Natural killer cell (primary cell): ENCODE results near the gene C19orf25. TPM values are rescaled to one million over a fixed set of nuclear protein-coding genes. Genes with fewer than 3 reads are reported as not detected.
"Not testable (repeated sequence)": the region's sequence is repeated elsewhere in the genome, so short reads cannot be mapped to it uniquely, and the experiment has no call there.

Source experiments
- ATAC-seq, 3 donors: fragments of 150-1000 bp in 2 of 3; fragments of 200-7000 bp in 1 of 3; cut with Tn5 transposase; 1 replicate in 1 of 3; 2 replicates in 2 of 3; pipeline ENCODE4 v1.10.0; 2021; ENCODE audit warnings: mild to moderate bottlenecking in 2 of 3, moderate library complexity in 2 of 3
- DNase-seq, 2 donors: peaks; one replicate each; pipeline versions ENCODE4 v3.0.0 to v3.0.0-alpha.2; 2013 to 2021; ENCODE audit warnings: mixed read lengths in 1 of 2
- H3K27ac ChIP-seq: one replicate; pipeline ENCODE4 v1.5.1; 2013; ENCODE audit warnings: mild to moderate bottlenecking, low read length
- H3K27me3 ChIP-seq: one replicate; pipeline ENCODE4 v1.6.1; 2013; ENCODE audit warnings: low read length; ENCODE audit not compliant: control insufficient read depth, insufficient read depth
- H3K36me3 ChIP-seq: one replicate; pipeline ENCODE4 v1.6.1; 2013; ENCODE audit warnings: low read length; ENCODE audit not compliant: control insufficient read depth, insufficient read depth
- H3K4me1 ChIP-seq: one replicate; pipeline ENCODE4 v1.6.1; 2013; ENCODE audit warnings: low read length; ENCODE audit not compliant: control insufficient read depth, insufficient read depth
- H3K4me3 ChIP-seq: one replicate; pipeline ENCODE4 v1.5.1; 2013; ENCODE audit warnings: low read length
- H3K9me3 ChIP-seq: one replicate; pipeline ENCODE4 v1.6.1; 2013; ENCODE audit warnings: low read length; ENCODE audit not compliant: control insufficient read depth, insufficient read depth
- H3K27ac Mint-ChIP-seq, 2 donors: one replicate each; pipeline ENCODE4 v1.8.0; 2022; ENCODE audit warnings: mild to moderate bottlenecking in 2 of 2, mixed read lengths in 2 of 2, moderate library complexity in 1 of 2
- H3K27me3 Mint-ChIP-seq, 2 donors: one replicate each; pipeline ENCODE4 v1.8.0; 2022; ENCODE audit warnings: low read depth in 2 of 2, mixed read lengths in 2 of 2
- H3K36me3 Mint-ChIP-seq: one replicate; pipeline ENCODE4 v1.8.0; 2022; ENCODE audit warnings: mixed read lengths
- H3K4me1 Mint-ChIP-seq, 2 donors: one replicate each; pipeline ENCODE4 v1.8.0; 2022; ENCODE audit warnings: mixed read lengths in 2 of 2
- H3K4me3 Mint-ChIP-seq: one replicate; pipeline ENCODE4 v1.8.0; 2022; ENCODE audit warnings: mild to moderate bottlenecking, moderate library complexity, mixed read lengths
- H3K9me3 Mint-ChIP-seq, 2 donors: one replicate each; pipeline ENCODE4 v1.8.0; 2022; ENCODE audit warnings: mixed read lengths in 2 of 2
- WGBS: methylation state at CpG from one replicate; pipeline ENCODE4 v1.1.7; 2013; ENCODE audit warnings: missing lambda C conversion rate; ENCODE audit not compliant: insufficient coverage; 5-methylcytosine and 5-hydroxymethylcytosine counted together
- intact Hi-C: fragments of 100-400 bp; cut with micrococcal nuclease; formaldehyde crosslinking; loops from one replicate; pipeline ENCODE4 v1.14.2; 2022
- total RNA-seq, 4 donors: library from RNA; stranded (reverse); fragments of 120-200 nt in 1 of 4; gene quantifications; one replicate each; pipeline versions ENCODE4 v1.2.3 to v1.2.4, GENCODE V29; 2013 to 2022
- TF ChIP-seq, protein P1 (sequence below): fragments of 200-600 bp; IDR thresholded peaks from one replicate; pipeline ENCODE4 v1.8.0; 2022; ENCODE audit warnings: antibody characterized with exemption

The C19orf25 gene
- total RNA-seq, 3 donors from 2014 or later (not counting 1 experiment from before 2014, with no cell fraction given) = 30.2 to 42.2 (median 34.3) TPM

GRCh38 chr19:1522061-1522460 is 43.0 kb upstream of the C19orf25 start:
- Histone ChIP-seq H3K4me3 (no peak overlapping the region), H3K9me3 (no peaks in the 10 kb centered on the region), H3K4me1 (no peaks in the 10 kb centered on the region), H3K27ac (no peak overlapping the region), H3K36me3 (no peaks in the 10 kb centered on the region), H3K27me3 (peaks cover 20% of the 10 kb centered on the region)
- Mint-ChIP-seq H3K4me3 (no peak overlapping the region), H3K27ac (no peak overlapping the region), H3K9me3 (no peaks in the 10 kb centered on the region), H3K36me3 (no peaks in the 10 kb centered on the region), H3K27me3 (peaks cover 19 to 33% of the 10 kb centered on the region in 2 donors), H3K4me1 (peaks cover 0 to 8% of the 10 kb centered on the region in 2 donors)
- ATAC-seq (no peak), DNase-seq (no peak)
- 78% methylated on average over 9 of the region's 10 CpGs for WGBS
- intact Hi-C loops = no loop called here
- TF ChIP-seq, protein P1, sequence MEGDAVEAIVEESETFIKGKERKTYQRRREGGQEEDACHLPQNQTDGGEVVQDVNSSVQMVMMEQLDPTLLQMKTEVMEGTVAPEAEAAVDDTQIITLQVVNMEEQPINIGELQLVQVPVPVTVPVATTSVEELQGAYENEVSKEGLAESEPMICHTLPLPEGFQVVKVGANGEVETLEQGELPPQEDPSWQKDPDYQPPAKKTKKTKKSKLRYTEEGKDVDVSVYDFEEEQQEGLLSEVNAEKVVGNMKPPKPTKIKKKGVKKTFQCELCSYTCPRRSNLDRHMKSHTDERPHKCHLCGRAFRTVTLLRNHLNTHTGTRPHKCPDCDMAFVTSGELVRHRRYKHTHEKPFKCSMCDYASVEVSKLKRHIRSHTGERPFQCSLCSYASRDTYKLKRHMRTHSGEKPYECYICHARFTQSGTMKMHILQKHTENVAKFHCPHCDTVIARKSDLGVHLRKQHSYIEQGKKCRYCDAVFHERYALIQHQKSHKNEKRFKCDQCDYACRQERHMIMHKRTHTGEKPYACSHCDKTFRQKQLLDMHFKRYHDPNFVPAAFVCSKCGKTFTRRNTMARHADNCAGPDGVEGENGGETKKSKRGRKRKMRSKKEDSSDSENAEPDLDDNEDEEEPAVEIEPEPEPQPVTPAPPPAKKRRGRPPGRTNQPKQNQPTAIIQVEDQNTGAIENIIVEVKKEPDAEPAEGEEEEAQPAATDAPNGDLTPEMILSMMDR = no peak

DNA sequence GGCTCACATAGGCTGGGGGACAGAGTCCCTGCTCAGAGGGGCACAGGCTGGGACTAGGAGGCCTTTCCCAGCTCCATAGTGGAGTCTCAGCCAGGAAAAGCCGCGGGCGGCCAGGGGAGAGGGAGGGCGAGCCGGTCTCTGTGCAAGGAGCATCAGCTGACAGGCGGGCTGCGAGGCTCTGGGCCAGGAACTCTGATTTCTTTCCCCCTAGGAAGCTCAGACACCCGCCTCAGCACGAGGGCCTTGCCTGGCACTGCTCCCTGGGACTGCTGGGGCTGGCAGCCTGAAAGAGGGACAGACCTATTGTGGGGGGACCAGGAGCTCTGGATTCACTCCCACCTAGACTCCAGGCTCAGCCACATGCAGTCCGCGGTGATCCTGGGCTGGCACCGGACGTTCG is 42.6 kb upstream of the C19orf25 start:
- Histone ChIP-seq H3K36me3 (no peaks in the 10 kb centered on the region), H3K9me3 (no peaks in the 10 kb centered on the region), H3K4me3 (no peak overlapping the region), H3K27me3 (peaks cover 20% of the 10 kb centered on the region), H3K4me1 (no peaks in the 10 kb centered on the region), H3K27ac (no peak overlapping the region)
- intact Hi-C loops = no loop called here
- TF ChIP-seq, protein P1 = no peak
- ATAC-seq (no peak), DNase-seq (no peak)
- Mint-ChIP-seq H3K27me3 (peaks cover 19 to 30% of the 10 kb centered on the region in 2 donors), H3K4me3 (no peak overlapping the region), H3K9me3 (no peaks in the 10 kb centered on the region), H3K27ac (no peak overlapping the region), H3K36me3 (no peaks in the 10 kb centered on the region), H3K4me1 (peaks cover 0 to 8% of the 10 kb centered on the region in 2 donors)
- WGBS = 79% methylated on average over 14 of the region's 14 CpGs

DNA sequence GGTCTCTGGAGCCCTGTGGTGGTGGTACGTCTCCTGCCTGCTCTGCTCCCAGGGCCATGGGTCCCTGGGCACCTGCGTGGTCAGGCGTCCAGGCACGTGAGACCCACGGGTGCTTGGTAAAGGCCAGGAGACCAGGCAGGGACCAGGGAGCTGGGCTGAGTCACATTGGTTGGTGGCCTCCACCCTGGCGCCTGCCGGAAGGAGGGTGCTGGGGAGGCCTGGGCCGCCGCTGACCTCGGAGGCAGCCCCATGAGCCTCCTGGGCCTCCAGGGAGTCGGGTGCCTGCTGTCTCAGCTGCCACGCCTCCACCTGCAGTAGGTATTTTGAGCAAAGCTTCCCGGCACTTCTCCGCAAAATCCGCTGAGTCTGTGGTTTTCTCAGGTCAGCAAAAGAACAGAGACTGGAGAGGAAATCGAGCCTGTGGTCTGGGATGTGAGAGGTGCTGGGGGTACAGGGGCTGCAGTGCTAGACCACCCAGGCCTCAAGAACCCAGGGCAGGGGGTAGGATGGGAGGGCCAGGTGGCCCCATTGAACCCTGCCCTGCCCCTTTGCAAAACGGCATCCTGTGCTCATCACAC is 41.3 kb upstream of the C19orf25 start:
- intact Hi-C loops = no loop called here
- peaks cover 10 to 23% of the 10 kb centered on the region in 2 donors for H3K27me3 Mint-ChIP-seq
- Histone ChIP-seq H3K4me1 (no peaks in the 10 kb centered on the region), H3K36me3 (no peaks in the 10 kb centered on the region), H3K4me3 (no peak overlapping the region), H3K27me3 (peaks cover 13% of the 10 kb centered on the region), H3K27ac (no peak overlapping the region), H3K9me3 (no peaks in the 10 kb centered on the region)
- ATAC-seq = no peak
- H3K4me3 Mint-ChIP-seq = no peak overlapping the region
- DNase-seq = no peak
- peaks cover 0 to 8% of the 10 kb centered on the region in 2 donors for H3K4me1 Mint-ChIP-seq
- TF ChIP-seq, protein P1 = no peak
- 80% methylated on average over 17 of the region's 17 CpGs for WGBS
- no peaks in the 10 kb centered on the region for H3K36me3 Mint-ChIP-seq
- no peak overlapping the region for H3K27ac Mint-ChIP-seq
- H3K9me3 Mint-ChIP-seq = no peaks in the 10 kb centered on the region

DNA sequence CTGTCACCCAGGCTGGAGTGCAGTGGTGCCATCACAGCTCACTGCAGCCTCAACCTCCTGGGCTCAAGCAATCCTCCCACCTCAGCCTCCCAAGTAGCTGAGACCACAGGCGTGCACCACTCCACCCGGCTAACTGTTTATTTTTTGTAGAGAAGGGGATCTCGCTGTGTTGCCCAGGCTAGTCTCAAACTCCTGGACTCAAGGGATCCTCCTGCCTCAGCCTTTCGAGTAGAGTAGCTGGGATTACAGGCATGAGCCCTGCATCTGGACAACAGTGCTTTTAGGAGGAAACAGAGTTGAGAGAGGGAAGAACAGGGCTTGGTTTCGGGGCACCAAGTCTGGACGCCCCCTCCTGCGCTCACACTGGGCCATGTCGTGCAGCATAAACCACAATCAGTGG is 40.8 kb upstream of the C19orf25 start:
- H3K4me3 Mint-ChIP-seq, intact Hi-C loops, DNase-seq, H3K9me3 ChIP-seq, H3K27me3 ChIP-seq, H3K9me3 Mint-ChIP-seq, H3K36me3 ChIP-seq, H3K4me3 ChIP-seq, ATAC-seq, H3K27ac Mint-ChIP-seq, H3K4me1 Mint-ChIP-seq, H3K36me3 Mint-ChIP-seq, H3K4me1 ChIP-seq, H3K27ac ChIP-seq: not testable (repeated sequence)
- 77% methylated on average over 8 of the region's 8 CpGs for WGBS
- H3K27me3 Mint-ChIP-seq = peaks cover 6 to 18% of the 10 kb centered on the region in 2 donors
